ENCODE data around the gene ZDHHC14.

The ZDHHC14 gene

DNA sequence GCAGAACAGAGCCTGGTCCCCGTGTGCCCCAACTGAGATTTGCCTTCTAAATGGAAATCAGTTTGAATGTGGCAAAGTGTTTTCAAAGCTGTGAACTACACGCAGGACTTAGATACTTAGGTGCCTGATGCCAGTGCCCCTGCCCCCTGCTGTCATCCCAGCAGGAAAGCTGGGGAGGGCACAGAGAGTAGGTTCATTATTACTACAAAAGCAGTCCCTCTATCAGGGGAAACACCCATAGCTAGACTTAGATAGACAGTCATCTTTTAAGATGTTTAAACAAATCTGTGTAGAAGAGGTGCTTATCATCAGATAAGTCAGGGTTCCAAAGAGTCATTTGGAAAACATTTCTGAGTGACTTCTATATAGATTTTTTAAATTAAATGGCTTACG is 287.0 kb downstream of the ZDHHC14 start:
- DNase-seq (ENCODE audit: low read depth in 3 of 3), result peak in 1 of 3 donors; percentile 3

DNA sequence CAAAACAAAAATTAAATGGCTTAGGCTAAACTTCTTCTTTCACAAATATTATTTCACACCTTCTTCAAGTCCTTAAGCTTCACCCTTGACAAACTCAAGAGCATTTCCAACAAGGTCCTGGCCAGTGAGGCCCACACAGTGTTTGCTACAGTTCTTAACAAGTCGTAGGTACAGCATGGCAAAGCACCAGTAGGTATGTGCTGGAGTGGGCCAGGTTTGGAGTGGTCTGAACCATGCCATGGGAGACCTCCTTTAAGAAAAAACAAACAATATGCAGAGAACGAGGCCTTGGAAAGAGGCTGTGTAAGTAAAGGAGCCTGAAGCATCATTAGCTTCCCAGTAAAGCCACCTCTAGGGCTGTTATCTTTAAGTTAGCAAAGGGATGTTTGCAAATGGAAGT is 287.7 kb downstream of the ZDHHC14 start:
- no peak for DNase-seq (ENCODE audit: low read depth in 3 of 3)

GRCh38 chr6:157669323-157669722 is 288.3 kb downstream of the ZDHHC14 start:
- DNase-seq (ENCODE audit: low read depth in 3 of 3), result no peak

GRCh38 chr6:157669747-157670216 is 288.8 kb downstream of the ZDHHC14 start:
- no peak for DNase-seq (ENCODE audit: low read depth in 3 of 3)

DNA sequence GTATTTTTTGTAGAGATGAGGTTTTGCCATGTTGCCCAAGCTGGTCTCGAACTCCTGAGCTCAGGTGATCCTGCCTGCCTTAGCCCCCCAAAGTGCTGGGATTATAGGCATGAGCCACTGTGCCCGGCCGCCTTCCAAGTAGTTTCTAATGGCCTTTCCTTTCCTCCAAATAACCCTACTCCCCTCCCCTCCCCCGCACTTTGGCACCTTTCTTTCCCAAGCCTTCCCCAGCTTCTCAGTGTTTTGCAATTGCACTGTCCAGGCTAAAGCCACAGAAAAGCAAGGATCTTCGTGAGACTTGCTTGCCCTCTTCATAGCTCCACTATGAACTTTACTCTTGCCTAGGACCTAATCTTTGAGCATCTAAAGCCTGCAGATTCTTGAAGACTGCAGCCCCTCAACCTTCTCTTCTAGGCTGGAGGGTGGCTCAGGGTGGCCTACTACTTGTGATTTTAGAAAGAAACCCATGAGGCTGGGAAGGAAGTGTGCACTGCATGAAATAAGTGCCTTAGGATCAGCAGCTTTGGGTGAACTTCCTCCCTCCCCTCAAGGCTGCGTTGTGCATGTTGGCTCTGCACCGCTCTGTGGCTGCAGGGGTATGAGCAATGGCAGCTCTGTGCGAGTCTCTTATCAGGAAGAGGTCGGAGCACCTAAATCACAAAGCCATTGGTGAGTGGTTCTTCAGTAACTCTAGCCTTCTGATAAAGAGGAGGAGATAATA is 289.6 kb downstream of the ZDHHC14 start:
- no peak for DNase-seq (ENCODE audit: low read depth in 3 of 3)

GRCh38 chr6:157672726-157673412 is 291.9 kb downstream of the ZDHHC14 start:
- no peak for DNase-seq (ENCODE audit: low read depth in 3 of 3)

GRCh38 chr6:157673596-157673995 is 292.6 kb downstream of the ZDHHC14 start:
- DNase-seq (ENCODE audit: low read depth in 3 of 3), result no peak

DNA sequence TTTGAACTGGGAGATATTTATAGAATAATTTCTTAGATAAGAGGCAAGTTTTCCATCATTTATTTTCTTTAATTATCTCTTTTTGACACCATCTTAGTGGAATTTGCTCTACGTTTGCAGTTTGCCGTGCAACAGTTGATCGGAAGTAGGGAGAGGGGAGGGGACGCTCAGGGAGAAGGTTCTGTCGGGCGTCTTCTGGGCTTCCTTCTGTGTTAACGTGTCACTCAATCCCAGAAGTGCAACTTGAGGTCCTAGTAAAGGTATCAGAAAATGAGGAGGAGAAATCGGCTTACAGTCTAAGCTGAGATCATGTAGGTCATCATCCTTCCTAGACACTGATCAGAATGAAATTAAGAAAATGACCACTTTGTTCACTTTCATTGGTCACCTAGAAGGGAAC is 293.1 kb downstream of the ZDHHC14 start:
- DNase-seq (ENCODE audit: low read depth in 3 of 3), result no peak

GRCh38 chr6:157675831-157676230 is 294.8 kb downstream of the ZDHHC14 start:
- DNase-seq (ENCODE audit: low read depth in 3 of 3), result no peak

DNA sequence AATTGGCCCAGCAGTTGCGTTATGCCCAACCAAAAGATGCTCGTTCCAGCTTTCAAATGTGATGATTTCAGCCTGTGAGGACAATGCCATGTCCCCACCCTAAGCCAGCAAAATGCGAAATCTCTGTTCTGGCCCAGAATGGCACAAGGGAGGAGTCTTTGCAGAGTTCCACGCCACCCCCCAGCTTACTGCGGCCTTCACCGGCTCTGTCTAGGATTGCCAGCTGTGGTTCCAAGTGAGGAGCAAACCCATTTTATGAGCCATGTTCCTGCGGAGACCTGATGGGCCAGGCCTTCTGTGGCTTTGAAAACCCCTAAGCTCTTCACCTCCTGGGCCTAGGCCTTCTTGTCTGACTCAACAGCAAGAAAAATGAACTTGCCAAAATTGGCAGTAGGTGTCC is 295.3 kb downstream of the ZDHHC14 start:
- DNase-seq (ENCODE audit: low read depth in 3 of 3), result no peak

DNA sequence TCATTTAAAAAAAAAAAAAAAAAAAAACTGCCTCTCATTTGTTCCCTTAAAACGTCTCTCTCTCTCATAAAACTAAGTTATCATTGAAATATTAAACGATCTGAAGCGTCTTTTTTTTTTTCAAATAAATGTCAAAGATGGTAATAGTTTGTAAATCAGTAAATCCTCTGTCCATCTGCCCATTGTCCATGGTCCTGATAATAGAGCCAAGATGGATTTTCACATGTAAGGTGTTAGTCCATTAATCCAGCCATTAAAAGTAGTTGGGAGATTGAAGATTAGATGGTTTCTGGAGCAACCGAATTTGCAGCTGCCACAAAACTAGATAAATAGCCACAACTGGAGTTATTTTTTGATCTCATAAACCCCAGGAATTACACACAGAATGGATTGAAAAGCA is 296.2 kb downstream of the ZDHHC14 start:
- no peak for DNase-seq (ENCODE audit: low read depth in 3 of 3)

- no peak for DNase-seq (ENCODE audit: low read depth in 3 of 3)
Measured at GRCh38 chr6:157679605-157680580, 298.9 kb downstream of the ZDHHC14 start.

- no peak for DNase-seq (ENCODE audit: low read depth in 3 of 3)
Measured at GRCh38 chr6:157681041-157681650, 300.2 kb downstream of the ZDHHC14 start.

DNA sequence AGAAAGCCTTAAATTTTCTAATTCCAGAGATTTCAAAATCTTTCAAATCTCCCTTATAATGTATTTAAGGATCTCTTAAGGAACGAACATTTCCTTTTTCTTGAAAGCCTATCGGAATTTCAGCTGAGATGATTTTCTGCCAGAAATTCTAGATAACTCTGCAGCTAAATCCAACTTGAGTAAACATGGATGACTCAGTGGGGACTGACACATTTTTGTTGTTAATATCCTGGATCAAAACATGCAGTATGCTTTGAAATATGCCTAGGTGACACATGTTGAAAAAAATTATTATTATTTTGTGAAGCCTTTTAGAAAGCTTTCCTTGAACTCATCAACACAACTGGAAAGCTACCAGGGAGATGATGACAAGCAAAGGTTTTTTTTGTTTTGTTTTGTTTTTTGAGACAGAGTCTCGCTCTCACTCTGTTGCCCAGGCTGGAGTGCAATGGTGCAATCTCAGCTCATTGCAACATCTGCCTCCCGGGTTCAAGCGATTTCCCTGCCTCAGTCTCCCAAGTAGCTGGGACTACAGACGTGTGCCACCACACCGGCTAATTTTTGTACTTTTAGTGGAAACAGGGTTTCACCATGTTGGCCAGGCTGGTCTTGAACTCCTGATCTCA is 302.0 kb downstream of the ZDHHC14 start:
- DNase-seq (ENCODE audit: low read depth in 3 of 3), result no peak

DNA sequence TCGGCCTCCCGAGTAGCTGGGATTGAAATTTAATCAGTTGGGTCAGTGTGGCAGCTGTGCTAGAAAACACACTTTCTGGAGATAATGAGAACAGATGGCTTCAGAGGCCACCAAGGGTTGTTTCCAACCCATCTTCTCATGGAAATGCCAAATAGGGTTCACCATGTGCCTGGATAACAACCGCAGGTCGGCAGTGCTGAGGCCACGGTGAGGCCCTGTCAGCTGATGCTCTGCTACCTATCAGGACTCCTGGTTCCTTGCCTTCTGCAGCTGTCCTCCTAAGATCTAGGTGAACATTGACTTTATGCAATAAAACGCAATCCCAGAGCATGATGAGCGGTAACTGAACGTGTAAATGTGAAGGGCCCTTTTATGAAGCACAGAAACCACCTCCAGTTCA is 302.7 kb downstream of the ZDHHC14 start:
- DNase-seq (ENCODE audit: low read depth in 3 of 3), result no peak

DNA sequence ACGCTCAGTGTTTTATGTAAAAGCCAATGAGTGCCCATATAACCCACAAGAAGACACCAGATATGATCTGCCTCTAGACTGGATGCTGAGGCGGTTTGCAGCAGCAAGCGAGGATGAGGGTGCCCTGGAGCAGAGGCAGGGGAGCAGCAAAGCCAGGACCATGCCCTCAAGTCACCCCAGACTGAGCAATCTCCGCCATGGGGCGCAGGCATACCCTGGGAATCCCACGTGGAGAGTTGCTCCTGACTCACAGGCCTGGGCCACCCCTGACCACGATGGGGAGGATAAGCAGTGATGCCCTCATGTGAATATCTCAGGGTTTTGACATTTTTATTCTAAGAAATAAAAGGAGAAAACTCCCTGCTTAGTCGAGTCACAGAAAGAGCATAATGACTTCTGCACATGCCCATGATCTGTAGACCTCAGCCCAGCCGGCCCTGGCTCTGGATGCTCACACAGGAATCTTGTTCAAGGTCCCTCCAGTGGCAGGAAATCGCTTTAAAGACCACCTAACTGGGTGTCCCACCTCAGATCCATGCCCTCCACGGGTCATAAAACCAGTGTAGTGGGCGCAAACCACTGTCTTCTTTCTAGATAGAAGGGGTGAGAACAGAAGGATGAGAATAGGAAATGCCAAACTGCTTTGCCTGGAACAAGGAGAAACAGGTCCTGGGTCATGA is 303.8 kb downstream of the ZDHHC14 start:
- DNase-seq (ENCODE audit: low read depth in 3 of 3), result no peak

DNA sequence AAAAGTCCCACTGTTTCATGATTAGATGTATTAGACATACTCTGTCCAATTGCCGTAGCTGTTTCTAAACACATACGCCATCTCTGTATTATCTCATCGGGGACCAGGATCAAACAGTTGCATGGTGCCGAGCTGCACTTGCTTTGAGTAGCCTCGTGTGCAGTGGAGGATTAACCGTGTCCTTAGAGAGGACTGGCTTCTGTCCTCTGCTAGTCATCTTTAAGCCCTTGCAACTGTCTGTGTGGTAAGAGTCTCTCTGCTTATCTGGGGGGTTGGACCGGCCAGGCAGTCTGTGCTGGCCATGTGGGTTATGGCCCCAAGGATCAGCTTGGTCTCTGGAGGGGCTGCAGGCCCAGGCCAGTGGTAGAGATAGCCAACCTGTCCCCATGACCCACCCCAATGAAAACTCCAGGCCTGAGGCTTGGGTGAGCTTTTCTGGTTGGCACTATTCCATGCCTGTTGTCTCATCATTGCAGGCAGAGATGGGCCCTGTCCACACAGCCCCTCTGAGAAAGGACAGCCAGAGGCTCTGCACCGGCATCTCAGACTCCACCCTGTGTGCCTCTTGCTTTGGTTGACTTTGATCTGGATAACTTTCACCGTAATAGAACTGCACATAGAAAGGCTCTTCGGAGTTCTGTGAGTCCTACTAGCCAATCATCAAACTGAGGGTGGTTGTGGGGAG is 304.7 kb downstream of the ZDHHC14 start:
- DNase-seq (ENCODE audit: low read depth in 3 of 3), result no peak

- no peak for DNase-seq (ENCODE audit: low read depth in 3 of 3)
Measured at GRCh38 chr6:157688275-157688959, 307.4 kb downstream of the ZDHHC14 start.

GRCh38 chr6:157688960-157689599 is 308.1 kb downstream of the ZDHHC14 start:
- no peak for DNase-seq (ENCODE audit: low read depth in 3 of 3)
